ENCODE results near the gene CNTNAP2.
A peak's percentile ranks its signal among the peaks of the same experiment; 100 is the strongest.
"Not testable (repeated sequence)": the region's sequence is repeated elsewhere in the genome, so short reads cannot be mapped to it uniquely, and the experiment has no call there.

The CNTNAP2 gene

DNA sequence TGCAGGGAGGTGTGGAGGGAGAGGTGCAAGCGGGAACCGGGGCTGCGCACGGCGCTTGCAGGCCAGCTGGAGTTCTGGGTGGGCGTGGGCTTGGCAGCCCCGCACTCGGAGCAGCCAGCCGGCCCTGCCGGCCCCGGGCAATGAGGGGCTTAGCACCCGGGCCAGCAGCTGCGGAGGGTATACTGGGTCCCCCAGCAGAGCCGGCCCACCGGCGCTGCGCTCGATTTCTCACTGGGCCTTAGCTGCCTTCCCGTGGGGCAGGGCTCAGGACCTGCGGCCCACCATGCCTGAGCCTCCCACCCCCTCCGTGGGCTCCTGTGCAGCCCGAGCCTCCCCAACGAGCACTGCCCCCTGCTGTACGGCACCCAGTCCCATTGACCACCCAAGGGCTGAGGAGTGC is 2309.8 kb downstream of the CNTNAP2 start:
- POLR2A ChIA-PET; H3K27ac ChIP-seq (ENCODE audit: extremely low read depth, low read depth, low read length): not testable (repeated sequence)

DNA sequence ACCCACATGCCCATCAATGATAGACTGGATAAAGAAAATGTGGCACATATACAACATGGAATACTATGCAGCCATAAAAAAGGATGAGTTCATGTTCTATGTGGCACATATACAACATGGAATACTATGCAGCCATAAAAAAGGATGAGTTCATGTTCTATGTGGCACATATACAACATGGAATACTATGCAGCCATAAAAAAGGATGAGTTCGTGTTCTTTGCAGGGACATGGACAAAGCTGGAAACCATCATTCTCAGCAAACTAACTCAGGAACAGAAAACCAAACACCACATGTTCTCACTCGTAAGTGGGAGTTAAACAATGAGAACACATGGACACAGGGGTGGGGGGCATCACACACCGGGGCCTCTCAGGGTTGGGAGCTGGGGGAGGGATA is 2314.1 kb downstream of the CNTNAP2 start:
- H3K4me3 ChIP-seq (ENCODE audit: low read depth, low read length); H3K27ac ChIP-seq (ENCODE audit: extremely low read depth, low read depth, low read length); POLR2A ChIA-PET; H3K36me3 ChIP-seq (ENCODE audit: control insufficient read depth in 2 of 2, insufficient read depth in 1 of 2, low read length in 2 of 2); H3K4me1 ChIP-seq (ENCODE audit: control insufficient read depth, insufficient read depth, low read length); H3K9me3 ChIP-seq (ENCODE audit: control insufficient read depth, insufficient read depth, low read depth, low read length): not testable (repeated sequence)
- TF ChIP-seq, protein P1, sequence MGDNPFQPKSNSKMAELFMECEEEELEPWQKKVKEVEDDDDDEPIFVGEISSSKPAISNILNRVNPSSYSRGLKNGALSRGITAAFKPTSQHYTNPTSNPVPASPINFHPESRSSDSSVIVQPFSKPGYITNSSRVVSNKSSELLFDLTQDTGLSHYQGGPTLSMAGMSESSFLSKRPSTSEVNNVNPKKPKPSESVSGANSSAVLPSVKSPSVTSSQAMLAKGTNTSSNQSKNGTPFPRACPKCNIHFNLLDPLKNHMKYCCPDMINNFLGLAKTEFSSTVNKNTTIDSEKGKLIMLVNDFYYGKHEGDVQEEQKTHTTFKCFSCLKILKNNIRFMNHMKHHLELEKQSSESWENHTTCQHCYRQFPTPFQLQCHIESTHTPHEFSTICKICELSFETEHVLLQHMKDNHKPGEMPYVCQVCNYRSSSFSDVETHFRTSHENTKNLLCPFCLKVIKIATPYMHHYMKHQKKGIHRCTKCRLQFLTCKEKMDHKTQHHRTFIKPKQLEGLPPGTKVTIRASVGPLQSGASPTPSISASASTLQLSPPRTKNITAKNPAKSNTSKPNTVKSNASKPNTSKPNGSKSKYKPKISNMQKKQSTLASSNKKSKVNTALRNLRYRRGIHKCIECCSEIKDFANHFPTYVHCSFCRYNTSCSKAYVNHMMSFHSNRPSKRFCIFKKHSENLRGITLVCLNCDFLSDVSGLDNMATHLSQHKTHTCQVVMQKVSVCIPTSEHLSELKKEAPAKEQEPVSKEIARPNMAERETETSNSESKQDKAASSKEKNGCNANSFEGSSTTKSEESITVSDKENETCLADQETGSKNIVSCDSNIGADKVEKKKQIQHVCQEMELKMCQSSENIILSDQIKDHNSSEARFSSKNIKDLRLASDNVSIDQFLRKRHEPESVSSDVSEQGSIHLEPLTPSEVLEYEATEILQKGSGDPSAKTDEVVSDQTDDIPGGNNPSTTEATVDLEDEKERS (tag by site-specific recombination; IDR thresholded peaks at IDR 0.05) = 0 out of 2 replicates have a peak, but pooled peaks have one; percentile 36
- peak; percentile 83 for TF ChIP-seq ZNF146 (tag by site-specific recombination; IDR thresholded peaks at IDR 0.05)
- CTCF ChIA-PET = interaction anchor here (1.0 to 1.2 kb wide), 2 partner anchors 54 to 166 kb away, joined by 3 read pairs; no protein-coding TSS in a partner anchor

More for the DNA sequence above, 2309.8 kb downstream of the CNTNAP2 start:
- H3K9me3 ChIP-seq (ENCODE audit: control insufficient read depth, insufficient read depth, low read depth, low read length); CTCF ChIA-PET; H3K4me3 ChIP-seq (ENCODE audit: low read depth, low read length); H3K4me1 ChIP-seq (ENCODE audit: control insufficient read depth, insufficient read depth, low read length); H3K36me3 ChIP-seq (ENCODE audit: control insufficient read depth in 2 of 2, insufficient read depth in 1 of 2, low read length in 2 of 2): not testable (repeated sequence)

DNA sequence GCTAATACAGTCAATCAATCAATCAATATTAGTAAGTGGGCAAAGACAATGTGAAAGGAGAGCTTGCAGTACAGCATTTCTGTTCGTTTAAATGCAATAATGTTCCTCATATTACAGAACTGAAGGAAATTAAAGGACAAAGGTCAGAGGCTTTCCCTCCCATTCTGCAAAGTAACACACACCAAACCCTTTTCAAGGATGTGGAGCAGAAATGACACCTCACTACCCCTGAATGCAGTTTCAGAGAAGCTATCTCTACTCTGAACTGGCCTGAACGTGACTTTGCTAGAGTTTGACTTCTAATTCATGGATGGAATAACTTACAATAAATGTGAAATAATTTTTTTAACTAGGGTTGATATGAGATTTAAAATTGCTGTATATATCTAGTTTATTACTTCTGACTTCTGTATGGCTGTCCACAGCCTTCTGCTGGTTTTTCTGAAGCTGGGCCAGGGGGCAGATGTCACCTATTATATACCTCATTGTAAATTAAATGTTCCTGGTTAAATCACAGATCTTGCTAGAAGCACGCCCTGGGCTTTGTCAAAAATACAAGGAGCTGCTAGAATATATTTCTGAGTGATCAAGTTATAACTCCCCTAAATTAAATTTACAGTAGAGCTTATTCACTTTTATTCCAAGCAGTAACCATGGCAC is 2317.1 kb downstream of the CNTNAP2 start:
- ChIA-PET POLR2A (no interaction called here), CTCF (no interaction called here)
- Histone ChIP-seq H3K9me3 (ENCODE audit: control insufficient read depth, insufficient read depth, low read depth, low read length) (no peaks in the 10 kb centered on the region), H3K36me3 (ENCODE audit: control insufficient read depth in 2 of 2, insufficient read depth in 1 of 2, low read length in 2 of 2) (no peaks in the 10 kb centered on the region), H3K4me3 (ENCODE audit: low read depth, low read length) (no peak overlapping the region), H3K27ac (ENCODE audit: extremely low read depth, low read depth, low read length) (no peak overlapping the region), H3K4me1 (ENCODE audit: control insufficient read depth, insufficient read depth, low read length) (no peaks in the 10 kb centered on the region)
- TF ChIP-seq ZNF776 (tag by site-specific recombination; IDR thresholded peaks at IDR 0.05; ENCODE audit: borderline replicate concordance) = no peak
- TF ChIP-seq, protein P2, sequence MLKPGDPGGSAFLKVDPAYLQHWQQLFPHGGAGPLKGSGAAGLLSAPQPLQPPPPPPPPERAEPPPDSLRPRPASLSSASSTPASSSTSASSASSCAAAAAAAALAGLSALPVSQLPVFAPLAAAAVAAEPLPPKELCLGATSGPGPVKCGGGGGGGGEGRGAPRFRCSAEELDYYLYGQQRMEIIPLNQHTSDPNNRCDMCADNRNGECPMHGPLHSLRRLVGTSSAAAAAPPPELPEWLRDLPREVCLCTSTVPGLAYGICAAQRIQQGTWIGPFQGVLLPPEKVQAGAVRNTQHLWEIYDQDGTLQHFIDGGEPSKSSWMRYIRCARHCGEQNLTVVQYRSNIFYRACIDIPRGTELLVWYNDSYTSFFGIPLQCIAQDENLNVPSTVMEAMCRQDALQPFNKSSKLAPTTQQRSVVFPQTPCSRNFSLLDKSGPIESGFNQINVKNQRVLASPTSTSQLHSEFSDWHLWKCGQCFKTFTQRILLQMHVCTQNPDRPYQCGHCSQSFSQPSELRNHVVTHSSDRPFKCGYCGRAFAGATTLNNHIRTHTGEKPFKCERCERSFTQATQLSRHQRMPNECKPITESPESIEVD (tag by site-specific recombination; IDR thresholded peaks at IDR 0.05) = no peak
- TF ChIP-seq ZIC2 (tag by site-specific recombination; IDR thresholded peaks at IDR 0.05) = no peak
- TF ChIP-seq ZNF366 (tag by site-specific recombination; conservative IDR thresholded peaks at IDR 0.05) = no peak

DNA sequence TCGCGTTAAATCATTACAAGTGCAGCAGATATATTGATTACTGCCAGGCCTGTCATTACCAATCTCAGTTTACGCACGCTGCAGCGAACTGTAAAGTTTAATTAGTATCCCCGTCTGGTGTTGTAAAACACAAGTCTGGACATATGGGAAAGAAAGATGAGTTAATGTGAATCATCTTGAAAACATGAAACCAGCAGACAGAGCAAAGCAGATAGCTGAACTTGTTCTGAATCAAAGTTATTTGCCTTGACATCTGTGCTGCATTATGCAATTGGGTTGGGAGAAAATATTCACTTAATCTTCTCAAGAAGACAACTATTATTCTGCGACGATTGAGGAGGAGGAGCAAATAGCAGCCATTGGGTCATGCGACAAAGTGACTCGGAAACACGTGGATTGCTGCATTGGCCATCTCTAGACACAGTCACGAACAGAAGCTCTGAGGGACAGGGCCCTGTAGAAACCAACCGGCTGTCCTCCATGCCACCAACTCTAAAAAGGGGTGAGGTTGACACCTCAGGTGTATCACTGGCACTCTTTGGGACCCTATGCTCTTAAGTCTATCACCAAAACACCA is 2317.7 kb downstream of the CNTNAP2 start:
- TF ChIP-seq, protein P3, sequence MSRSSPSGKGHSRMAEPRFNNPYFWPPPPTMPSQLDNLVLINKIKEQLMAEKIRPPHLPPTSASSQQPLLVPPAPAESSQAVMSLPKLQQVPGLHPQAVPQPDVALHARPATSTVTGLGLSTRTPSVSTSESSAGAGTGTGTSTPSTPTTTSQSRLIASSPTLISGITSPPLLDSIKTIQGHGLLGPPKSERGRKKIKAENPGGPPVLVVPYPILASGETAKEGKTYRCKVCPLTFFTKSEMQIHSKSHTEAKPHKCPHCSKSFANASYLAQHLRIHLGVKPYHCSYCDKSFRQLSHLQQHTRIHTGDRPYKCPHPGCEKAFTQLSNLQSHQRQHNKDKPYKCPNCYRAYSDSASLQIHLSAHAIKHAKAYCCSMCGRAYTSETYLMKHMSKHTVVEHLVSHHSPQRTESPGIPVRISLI (tag by site-specific recombination; IDR thresholded peaks at IDR 0.05) = no peak
- TF ChIP-seq, protein P4, sequence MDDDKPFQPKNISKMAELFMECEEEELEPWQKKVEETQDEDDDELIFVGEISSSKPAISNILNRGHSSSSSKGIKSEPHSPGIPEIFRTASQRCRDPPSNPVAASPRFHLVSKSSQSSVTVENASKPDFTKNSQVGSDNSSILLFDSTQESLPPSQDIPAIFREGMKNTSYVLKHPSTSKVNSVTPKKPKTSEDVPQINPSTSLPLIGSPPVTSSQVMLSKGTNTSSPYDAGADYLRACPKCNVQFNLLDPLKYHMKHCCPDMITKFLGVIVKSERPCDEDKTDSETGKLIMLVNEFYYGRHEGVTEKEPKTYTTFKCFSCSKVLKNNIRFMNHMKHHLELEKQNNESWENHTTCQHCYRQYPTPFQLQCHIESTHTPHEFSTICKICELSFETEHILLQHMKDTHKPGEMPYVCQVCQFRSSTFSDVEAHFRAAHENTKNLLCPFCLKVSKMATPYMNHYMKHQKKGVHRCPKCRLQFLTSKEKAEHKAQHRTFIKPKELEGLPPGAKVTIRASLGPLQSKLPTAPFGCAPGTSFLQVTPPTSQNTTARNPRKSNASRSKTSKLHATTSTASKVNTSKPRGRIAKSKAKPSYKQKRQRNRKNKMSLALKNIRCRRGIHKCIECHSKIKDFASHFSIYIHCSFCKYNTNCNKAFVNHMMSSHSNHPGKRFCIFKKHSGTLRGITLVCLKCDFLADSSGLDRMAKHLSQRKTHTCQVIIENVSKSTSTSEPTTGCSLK (tag by site-specific recombination; IDR thresholded peaks at IDR 0.05) = no peak
- no peak for TF ChIP-seq PRDM1 (tag by site-specific recombination; IDR thresholded peaks at IDR 0.05)
- TF ChIP-seq ZNF184 (tag by site-specific recombination; IDR thresholded peaks at IDR 0.05) = no peak
- no peak for TF ChIP-seq OVOL3 (tag by site-specific recombination; IDR thresholded peaks at IDR 0.05)
- no peaks in the 10 kb centered on the region for H3K36me3 ChIP-seq (ENCODE audit: control insufficient read depth in 2 of 2, insufficient read depth in 1 of 2, low read length in 2 of 2)
- no peaks in the 10 kb centered on the region for H3K9me3 ChIP-seq (ENCODE audit: control insufficient read depth, insufficient read depth, low read depth, low read length)
- no peak overlapping the region for H3K27ac ChIP-seq (ENCODE audit: extremely low read depth, low read depth, low read length)
- POLR2A ChIA-PET = no interaction called here
- CTCF ChIA-PET = no interaction called here
- no peak overlapping the region for H3K4me3 ChIP-seq (ENCODE audit: low read depth, low read length)
- H3K4me1 ChIP-seq (ENCODE audit: control insufficient read depth, insufficient read depth, low read length) = no peaks in the 10 kb centered on the region
